HG02623 (cell line): ENCODE measurements around the gene DGKI.
A peak's percentile ranks its signal among the peaks of the same experiment; 100 is the strongest.
"Not testable (repeated sequence)": the region's sequence is repeated elsewhere in the genome, so short reads cannot be mapped to it uniquely, and the experiment has no call there.

ENCODE experiments used
- ATAC-seq: cut with Tn5 transposase; IDR thresholded peaks from one replicate; pipeline ENCODE4 v1.9.1; 2021; ENCODE audit warnings: moderate library complexity; ENCODE audit not compliant: unreplicated experiment

The DGKI gene

DNA sequence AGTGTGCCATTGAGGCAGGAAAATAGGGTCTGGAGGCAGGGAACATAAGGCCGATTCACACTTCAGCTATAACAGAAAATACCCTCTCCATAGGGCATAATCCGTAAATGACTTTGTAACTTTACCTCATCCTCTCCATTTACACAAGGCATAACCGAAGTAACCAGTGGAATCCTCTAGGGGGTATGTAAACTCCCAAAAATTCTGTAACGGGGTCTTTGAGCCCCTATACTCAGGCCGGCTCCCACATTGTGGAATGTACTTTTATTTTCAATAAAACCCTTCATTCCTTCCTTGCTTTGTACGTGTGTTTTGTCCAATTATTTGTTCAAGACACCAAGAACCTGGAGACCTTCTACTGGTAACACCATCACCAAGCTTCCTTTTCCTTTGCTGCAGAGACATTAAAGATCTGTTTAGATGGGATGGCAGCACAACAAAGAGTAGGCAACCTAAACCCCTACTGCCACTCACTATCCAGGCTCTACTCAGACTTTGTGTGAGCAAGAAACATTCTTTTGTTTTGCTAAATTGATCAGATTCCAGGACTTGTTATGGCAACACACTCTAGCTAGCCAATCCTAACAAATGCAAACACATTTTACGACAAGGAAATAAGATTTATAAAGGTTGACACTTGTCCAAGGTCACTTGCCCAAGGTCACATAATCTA lies 99.3 kb downstream of the DGKI start:
- no peak for ATAC-seq

DNA sequence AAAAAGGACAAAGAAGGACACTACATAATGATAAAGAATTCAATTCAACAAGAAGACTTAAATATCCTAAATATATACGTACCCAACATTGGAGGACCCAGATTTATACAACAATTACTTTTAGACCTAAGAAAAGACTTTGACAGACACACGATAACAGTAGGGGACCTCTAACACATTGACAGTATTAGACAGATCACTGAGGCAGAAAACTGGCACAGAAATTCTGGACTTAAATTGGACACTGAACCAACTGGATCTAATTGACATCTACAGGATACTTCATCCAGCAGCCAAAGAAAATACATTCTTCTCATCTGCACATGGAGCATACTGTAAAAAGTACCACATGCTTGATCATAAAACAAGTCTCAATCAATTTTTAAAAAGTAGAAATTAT lies 103.8 kb downstream of the DGKI start:
- ATAC-seq, result no peak

DNA sequence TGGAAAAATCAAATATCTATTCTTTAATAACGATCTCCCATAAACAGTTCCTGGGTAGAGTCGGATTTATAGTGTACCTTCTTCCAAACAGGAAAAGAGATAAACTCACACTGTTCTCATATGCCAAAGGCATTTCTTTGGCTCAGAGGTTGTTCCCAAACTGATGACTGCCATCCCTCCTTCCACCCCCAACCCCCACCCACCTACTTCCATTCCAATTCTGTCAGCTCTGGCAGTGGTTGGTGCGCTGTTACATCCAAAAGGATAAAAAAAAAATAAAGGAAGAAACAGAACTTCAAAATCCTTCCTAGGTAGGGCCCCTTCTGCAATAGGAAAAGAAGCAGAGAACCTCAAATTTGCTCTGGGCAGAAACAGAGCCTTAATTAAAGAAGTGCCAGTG lies 104.7 kb downstream of the DGKI start:
- no peak for ATAC-seq

DNA sequence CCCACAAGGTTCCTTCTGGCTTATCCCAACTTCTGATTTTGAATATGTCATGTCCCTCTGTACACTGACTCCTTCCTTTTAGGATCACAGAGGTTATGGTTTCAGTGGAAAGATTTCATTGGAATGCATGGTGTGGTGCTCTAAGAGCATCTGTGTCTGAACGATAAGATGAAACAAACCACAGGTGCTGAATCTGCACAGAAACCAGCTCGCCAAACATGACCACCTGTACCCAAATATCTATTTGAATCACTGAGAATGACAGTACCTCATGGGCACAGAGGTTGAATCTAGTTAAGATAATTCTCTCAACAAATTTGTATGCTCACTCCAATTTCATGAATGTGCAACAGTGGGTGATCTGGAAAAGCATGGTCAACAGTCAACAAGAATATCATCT lies 105.3 kb downstream of the DGKI start:
- no peak for ATAC-seq

DNA sequence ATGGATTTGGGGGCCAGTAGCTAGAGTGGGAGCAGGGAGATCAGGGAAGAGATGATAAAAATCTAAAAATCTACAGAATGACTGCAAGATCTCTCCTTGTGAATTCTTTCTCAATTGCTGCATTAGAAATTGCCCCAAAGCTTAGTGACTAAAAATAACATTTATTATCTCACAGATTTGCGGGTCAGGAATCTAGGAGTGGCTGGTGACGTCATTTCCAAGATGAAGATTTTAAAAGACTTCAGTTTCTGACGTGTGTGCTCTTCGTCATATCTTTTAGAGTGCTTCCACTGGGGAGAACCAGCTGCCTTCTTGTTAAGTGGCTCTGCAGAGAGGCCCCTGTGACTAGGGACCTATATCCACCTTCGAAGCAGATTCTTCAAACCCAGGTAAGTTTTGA lies 112.6 kb downstream of the DGKI start:
- no peak for ATAC-seq

DNA sequence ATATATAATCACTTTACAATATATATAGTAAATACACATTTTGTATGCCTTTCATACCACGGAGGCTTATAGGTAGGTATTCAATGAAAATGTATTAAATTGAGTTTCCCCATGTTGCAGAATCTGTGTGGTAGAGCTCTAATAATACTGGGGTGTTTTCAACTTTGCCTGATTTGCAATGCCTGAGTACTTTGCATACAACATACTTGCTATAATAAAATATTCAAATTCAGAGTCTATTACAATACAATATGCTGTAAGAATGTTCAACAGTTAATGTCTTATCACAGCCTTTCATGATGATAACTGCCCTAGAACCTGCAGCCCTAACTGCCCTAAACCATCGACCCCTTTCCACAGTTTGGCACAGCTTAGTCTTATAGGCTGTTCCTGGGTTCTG lies 114.6 kb downstream of the DGKI start:
- no peak for ATAC-seq

DNA sequence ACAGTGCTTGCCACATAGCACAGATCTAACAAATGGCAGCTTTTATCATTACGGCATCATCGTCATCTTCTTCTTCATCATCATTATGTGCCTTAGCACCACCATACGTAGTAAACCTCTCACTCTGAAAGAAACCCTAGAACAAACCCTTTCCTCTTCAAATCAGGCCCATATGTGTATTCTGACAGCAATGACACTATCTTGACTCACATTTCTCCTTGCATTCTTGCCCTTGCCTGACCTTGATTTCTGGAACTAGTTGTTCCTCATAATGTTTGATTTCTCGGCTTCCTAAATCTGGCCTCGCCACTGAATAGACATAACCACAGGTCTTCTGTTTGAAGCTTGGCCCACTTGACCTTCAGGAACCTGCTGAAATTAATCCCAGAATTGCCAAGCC lies 115.3 kb downstream of the DGKI start:
- no peak for ATAC-seq

DNA sequence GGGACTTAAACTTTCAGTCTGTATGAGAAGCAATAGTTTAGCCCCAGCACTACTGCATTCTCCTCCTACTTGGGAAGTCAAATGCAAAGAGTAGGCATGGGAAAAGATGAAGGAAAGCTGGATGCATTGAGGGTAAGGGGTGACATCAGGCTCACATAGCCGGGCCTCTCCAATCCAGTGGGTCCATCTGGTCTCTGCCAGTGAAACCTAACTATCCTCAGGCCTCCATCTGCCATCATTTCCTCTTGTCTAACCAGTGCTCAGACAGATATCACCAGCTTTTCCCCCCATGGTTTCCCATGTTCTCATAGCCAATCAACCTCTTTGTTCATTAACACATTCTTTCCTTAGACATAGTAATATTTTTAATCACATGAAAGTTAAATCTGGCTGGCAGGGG lies 118.3 kb downstream of the DGKI start:
- no peak for ATAC-seq

DNA sequence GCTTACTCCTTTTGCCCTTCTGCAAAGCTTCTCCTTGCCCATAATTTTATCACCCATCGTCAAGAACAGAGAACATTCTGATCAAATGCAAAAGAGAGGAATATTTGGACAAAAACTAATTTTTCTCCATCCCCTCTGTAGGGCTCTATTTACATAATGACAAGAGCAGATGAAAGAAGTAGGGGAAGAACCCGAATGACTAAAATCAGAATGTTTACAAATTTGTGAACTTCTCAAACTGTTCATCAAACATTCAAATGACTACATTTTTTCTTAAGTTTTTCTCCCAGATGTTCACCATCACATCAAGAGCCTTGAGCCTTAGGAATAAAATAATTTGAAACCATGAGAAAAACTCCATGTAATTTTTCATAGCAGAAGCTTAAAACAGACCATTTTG lies 119.4 kb downstream of the DGKI start:
- no peak for ATAC-seq

DNA sequence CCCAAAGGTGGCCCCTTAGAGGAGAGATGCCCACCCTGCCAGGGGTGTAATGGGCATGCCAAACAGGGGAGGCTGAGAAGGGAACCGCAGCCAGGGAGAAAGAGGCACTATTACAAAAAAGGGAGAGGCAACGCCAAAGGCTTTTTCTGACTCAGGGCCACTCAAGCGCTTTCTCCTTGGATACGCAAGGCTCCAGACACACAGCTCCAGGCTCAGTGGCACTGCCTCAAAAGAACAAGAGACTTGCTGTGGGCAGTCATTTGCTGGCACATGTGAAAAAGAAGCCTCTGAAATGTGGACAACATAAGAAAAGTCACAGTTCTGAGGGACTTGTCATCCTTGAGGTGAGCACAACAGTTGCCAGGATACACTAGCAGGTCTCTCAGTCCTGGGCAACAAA lies 128.4 kb downstream of the DGKI start:
- ATAC-seq, result no peak

DNA sequence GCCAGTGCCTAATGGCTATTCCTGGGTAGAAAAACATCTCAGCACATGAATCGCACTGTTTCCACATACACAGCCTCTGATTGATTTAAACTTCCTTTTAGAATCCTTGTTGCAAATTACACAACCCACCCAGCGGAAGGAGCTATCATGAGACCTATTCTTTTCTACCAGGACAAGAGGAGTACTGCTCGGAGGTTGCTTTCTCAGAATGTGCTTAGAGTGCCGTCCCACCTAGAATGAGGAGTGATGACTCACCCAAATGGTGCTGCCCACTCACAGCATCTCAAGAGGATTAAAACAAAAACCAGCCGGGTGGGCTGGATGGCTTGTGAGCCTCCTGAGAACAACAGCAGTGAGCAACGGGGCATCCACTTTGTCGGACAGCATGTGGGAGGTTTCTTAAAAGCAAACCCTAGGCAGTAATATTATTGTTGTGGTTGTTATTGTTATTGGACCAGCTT lies 128.9 kb downstream of the DGKI start:
- no peak for ATAC-seq

DNA sequence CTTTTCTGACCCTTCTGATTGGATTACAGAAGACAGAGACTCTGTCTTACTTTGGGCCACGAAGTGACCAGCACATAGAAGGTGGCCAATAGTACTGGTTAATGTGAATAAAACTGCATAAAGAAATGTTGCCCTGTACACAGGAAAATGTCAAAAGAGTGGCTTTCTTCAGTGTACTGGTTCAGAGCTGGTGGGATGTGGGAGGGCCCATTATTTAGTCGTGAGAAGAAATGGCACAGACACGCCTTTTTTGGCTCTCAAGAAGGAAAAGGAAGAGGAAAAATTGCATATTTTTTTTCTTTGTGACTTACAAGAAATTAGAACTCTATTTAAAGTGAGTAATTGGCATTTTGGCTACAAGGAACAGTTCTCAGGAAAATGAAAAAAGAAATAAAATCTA lies 129.7 kb downstream of the DGKI start:
- no peak for ATAC-seq

DNA sequence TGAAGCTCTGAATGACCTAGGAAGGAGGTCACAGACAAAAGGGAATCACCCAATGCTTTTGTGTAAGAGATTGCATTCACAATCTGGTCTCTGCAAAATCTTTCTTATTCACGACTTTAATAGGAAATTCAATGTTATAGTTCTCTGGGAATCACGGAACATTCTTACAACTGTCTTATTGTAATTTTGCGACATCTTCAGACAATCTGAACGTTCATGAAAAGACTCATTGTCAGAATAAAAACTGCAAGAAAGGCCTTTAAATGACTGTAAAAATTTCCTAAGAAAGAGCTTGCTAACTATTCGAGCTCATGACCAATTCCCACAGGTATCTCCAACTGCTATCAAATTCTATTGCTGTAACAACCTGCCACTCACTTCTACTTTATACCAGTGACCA lies 130.7 kb downstream of the DGKI start:
- ATAC-seq, result no peak

DNA sequence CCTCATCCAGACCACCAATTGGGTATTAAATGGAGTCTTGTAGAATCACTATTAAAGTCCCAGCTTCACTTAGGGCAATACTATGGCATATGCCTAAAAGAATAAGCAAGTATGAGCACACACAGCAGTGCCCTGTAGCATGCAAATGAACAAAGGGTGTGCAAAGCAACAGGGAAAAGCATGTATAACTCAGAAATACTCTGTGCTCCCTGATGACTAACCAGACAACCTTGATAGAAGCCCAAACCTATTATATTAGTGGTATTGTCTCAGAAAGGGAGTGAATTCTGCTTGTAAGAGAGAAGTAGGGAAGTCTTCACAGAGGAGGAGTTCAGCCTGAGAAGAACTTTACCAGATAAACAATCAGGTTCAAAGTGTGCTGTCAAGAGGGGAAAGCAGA lies 131.2 kb downstream of the DGKI start:
- no peak for ATAC-seq

DNA sequence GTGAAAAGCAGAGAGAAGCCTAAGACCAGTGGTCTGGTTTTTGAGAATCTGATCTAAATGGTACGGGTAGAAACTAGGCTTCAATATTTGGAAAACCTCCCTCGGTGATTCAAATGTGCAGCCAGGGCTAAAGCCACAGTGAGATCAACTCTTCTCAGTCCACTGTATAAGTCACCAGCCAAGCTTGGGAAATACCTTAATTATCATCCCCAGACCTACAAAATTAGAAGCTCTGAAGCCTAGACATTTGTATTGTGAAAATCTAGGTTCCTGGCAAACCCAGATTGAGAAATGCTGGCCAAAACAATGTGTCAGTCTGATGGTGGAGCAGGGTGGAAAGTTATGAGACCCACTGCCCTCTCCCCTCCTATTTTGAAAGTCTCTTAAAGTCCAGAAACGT lies 131.7 kb downstream of the DGKI start:
- no peak for ATAC-seq

DNA sequence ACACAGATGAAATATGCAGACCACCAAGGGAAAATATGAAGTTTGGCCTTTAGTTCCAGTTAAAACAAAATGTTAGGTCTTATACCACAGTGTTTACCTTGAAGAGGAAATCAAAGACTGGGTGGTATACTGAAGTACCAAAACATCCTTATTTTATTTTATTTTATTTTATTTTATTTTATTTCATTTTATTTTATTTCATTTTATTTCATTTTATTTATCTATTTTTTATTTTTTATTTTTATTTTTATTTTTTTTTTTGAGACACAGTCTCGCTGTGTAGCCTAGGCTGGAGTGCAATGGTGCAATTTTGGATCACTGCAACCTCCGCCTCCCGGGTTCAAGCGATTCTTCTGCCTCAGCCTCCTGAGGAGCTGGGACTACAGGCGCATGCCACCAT lies 140.4 kb downstream of the DGKI start:
- not testable (repeated sequence) for ATAC-seq

DNA sequence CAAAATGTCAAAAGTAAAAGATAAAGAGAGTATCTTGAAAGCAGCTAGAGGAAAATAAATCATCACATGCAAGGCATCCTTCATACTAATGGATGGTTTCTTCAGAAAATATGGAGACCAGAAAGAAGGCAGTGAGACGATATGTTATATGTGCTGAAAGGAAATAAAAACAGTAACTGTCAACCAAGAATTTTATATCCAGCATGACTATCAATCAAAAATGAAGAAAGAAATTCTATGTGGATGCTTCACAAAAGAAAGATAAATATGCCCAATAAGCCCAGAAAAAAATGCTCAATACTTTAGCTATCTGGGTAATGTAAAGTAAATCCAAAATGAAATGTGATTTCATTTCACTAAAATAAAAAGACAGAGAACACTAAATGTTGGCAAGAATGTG lies 142.1 kb downstream of the DGKI start:
- ATAC-seq, result no peak

DNA sequence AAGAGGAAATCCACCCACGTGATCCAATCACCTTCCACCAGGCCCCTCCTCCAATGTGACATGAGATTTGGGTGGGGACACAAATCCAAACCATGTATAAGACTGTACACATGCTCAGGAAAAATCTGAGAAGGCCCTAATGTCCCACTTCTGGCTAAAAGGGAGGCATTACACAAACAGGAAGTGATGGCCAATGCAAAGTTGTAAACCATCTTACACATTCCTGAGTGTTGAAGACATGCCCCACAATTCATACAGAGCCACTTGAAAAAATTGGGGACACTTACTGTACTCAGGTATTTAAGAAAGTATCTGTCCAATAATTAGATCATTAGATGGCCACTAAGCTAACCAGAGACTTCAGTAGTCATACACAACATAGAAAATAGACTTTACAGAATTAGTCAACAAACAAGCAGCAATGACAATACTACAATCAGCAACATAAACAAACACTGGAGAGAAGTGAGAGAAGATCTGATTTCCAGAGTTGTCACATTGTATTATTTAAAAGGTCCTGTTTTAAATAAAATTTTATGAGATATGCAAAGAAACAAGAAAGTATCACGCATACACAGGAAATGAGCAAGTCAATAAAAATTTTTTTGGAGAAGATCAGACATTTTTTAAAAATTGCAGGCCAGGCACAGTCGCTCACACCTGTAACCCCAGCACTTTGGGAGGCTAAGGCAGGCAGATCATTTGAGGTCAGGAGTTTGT lies 143.3 kb downstream of the DGKI start:
- no peak for ATAC-seq

DNA sequence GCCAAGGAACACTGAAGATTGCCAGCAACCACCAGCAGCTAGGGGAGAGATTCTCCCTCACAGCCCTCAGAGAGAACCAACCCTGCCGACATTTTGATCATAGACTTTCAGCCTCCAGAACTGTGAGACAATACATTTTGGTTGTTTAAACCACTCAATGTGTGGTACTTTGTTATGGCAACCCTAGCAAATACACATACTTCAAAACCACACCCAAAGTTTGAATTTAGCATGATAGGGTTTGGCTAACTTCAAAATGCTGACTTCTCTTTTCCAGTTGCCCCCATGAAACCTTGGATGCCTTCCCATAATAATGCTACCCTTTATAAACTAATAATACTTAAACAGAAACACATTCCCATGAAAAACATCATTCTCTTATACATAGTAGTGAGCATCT lies 149.8 kb downstream of the DGKI start:
- ATAC-seq, result no peak

DNA sequence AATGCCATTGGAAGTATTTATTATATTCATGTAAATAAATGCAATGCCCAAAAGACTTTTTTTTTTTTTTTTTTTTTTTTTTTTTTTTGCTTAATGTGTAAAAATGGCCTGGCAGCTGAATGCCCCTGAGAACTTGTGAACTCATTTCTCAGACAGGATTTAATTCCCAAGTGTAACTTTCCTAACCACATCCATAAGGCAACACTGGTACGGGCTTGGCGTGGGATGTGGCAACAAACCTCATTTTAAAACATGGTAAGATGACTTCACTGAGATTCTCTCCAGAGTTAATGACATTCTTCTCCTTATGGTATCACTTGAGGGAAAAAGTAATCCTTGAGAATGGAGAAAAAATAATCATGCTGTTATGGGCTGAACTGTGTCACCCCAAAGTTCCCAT lies 150.4 kb downstream of the DGKI start:
- no peak for ATAC-seq

DNA sequence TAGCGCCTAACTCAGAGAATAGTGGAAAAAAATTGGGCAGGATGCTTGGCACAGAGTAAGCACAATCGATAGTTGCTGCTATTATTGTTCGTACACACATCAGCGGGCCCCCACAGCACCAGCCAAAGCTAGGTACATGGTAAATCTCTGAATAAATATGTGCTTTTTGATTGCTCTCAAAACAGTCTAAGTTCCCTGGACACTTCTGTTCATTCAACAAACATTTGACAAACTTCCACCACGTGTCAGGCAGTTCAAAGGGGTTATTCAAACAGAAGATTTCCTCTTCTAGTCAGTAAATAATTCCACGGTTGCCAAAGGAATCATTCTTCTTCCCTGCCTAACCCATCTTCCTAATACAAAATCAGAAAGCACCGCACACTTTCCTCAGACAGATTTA lies 150.8 kb downstream of the DGKI start:
- no peak for ATAC-seq

DNA sequence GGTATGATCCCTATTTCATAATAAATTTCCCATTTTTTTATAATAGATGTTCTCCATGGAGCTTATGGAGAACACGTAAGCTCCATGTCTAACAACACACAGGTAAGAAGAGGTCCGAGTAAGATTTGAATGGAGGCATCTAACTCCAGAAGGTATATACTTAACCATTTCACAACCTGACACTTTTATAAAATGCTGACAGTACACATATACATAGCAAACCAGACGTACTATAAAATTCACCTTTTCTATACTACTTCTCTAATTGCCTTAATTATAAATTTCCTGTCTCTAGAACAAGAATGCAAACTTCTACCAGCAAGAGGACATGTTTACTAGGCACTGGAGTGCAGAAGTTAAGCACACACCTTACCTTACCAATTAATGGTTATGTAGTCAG lies 151.3 kb downstream of the DGKI start:
- ATAC-seq, result no peak

DNA sequence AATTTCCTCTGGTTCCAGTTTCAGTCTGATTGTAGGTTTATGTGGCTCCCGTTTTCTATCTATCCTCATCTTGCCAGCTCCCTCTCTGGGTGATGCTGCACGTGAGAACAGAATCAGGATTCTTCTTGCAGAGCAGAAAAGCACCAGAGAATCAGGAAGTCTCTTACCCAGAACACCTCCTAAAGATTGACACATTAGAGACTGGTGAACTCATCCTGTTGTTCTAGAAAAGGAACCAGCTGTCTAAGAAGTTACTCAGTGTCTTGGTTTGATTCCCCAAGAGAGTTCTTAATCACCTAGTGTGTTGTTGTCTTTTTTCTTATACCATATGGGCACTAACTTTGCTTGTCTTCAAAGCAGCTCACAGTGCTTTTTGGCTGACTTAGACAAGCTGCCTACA lies 152.4 kb downstream of the DGKI start:
- peak; percentile 48 for ATAC-seq
